ENCODE data around the gene MAMLD1. TPM values are rescaled to one million over a fixed set of nuclear protein-coding genes. Genes with fewer than 3 reads are reported as not detected.

The MAMLD1 gene
- total and polyA plus RNA-seq, 2 donors (not counting 3 experiments of a cell fraction or from before 2014, with no cell fraction given), result 2.5 to 5.6 TPM

- no TSS peak for BruUV-seq (replicated peaks)
- no peaks in the 10 kb centered on the region for H3K79me2 ChIP-seq (ENCODE audit: control insufficient read depth, insufficient read depth, low read length)
- no peak overlapping the region for H3K4me3 ChIP-seq (replicated peaks in 1 of 3; ENCODE audit: insufficient read depth in 1 of 3, low read depth in 1 of 3, low read length in 3 of 3)
- TF ChIP-seq MYC (IDR thresholded peaks at IDR 0.05; ENCODE audit: low read depth, low read length) (no peak), POLR2AphosphoS5 (IDR thresholded peaks at IDR 0.05; ENCODE audit: insufficient read depth, low read depth, low read length) (no peak), EZH2 (IDR thresholded peaks at IDR 0.05; ENCODE audit: borderline replicate concordance, low read depth, low read length, severe bottlenecking) (no peak), JUN (IDR thresholded peaks at IDR 0.05; ENCODE audit: borderline replicate concordance, insufficient read depth, insufficient read length, low read depth) (no peak), CTCF (IDR thresholded peaks at IDR 0.05; ENCODE audit: extremely low read depth in 1 of 2, insufficient read depth in 1 of 2, low read depth in 1 of 2, low read length in 2 of 2) (no peak), MAX (IDR thresholded peaks at IDR 0.05; ENCODE audit: insufficient read depth, insufficient read length) (no peak), POLR2A (IDR thresholded peaks at IDR 0.05; ENCODE audit: low read depth, low read length) (no peak), GATA2 (IDR thresholded peaks at IDR 0.05; ENCODE audit: insufficient read depth, insufficient read length, low read depth, low read length) (no peak), FOS (IDR thresholded peaks at IDR 0.05; ENCODE audit: borderline replicate concordance, insufficient read depth, low read length) (no peak)
- ChIA-PET CTCF (interaction anchor here (1.0 to 1.2 kb wide), 2 partner anchors 17 to 27 kb away, joined by 3 to 6 read pairs; no protein-coding TSS in a partner anchor), POLR2A (no interaction called here)
- dilution Hi-C loops (cut with MboI; ENCODE audit: extremely low pct_ligation_motif_present, low sequenced_read_pairs) (no loop called here), intact Hi-C loops (cut with micrococcal nuclease) (loop anchor here (1.0 to 10.0 kb wide), 3 partner anchors 18 to 419 kb away; no protein-coding TSS in a partner anchor)
- H3K9me3 ChIP-seq (replicated peaks; ENCODE audit: control insufficient read depth, insufficient read depth, low read length), result no peaks in the 10 kb centered on the region
- no peak overlapping the region for H3K4me2 ChIP-seq (ENCODE audit: insufficient read depth, low read length)
- H3K27me3 ChIP-seq (ENCODE audit: control insufficient read depth in 2 of 2, insufficient read depth in 2 of 2, low read length in 2 of 2), result no peaks in the 10 kb centered on the region
- peak overlapping the region; percentile 83 for H3K27ac ChIP-seq (ENCODE audit: insufficient read depth, low read depth, low read length)
- no peak overlapping the region for H3K9ac ChIP-seq (replicated peaks; ENCODE audit: extremely low read depth, insufficient read depth, low read length)
- H3K4me1 ChIP-seq (ENCODE audit: control insufficient read depth, extremely low read depth, insufficient read depth, low read length), result peaks cover 50% of the 10 kb centered on the region
- no peaks in the 10 kb centered on the region for H3K9me1 ChIP-seq (replicated peaks; ENCODE audit: control insufficient read depth, extremely low read depth, insufficient read depth, low read length)
- no peak overlapping the region for H2AFZ ChIP-seq (ENCODE audit: low read depth, low read length)
- DNase-seq (ENCODE audit: low read depth, low spot score), result no peak
- FAIRE-seq, result no peak
- H4K20me1 ChIP-seq (replicated peaks; ENCODE audit: control insufficient read depth, extremely low read depth, insufficient read depth, low read length), result no peaks in the 10 kb centered on the region
- no peaks in the 10 kb centered on the region for H3K36me3 ChIP-seq (ENCODE audit: control insufficient read depth in 2 of 2, extremely low read depth in 1 of 2, insufficient read depth in 2 of 2, low read length in 2 of 2)
These were observed 140.7 kb downstream of the MAMLD1 start for GRCh38 chrX:150503898-150504219.

Measured in endothelial cell of umbilical vein (primary cell).